ENCODE data around the gene MAL. TPM values are rescaled to one million over a fixed set of nuclear protein-coding genes. Genes with fewer than 3 reads are reported as not detected.

The MAL gene
- total RNA-seq, 1 experiment from 2014 or later, result 0.22 TPM

GRCh38 chr2:95029898-95030341 lies 4.4 kb downstream of the MAL start (continued):
- no peak for TF ChIP-seq PRDM15 (CRISPR knock-in tag; IDR thresholded peaks at IDR 0.05)
- TF ChIP-seq E2F1 (CRISPR knock-in tag; IDR thresholded peaks at IDR 0.05), result no peak
- no peak for TF ChIP-seq NFE2L1 (CRISPR knock-in tag; IDR thresholded peaks at IDR 0.05)

GRCh38 chr2:95030496-95030895 lies 5.0 kb downstream of the MAL start:
- ATAC-seq, result no peak
- H3K36me3 Mint-ChIP-seq, result no peaks in the 10 kb centered on the region
- no peak overlapping the region for H3K4me3 Mint-ChIP-seq
- POLR2A ChIA-PET, result no interaction called here
- CTCF ChIA-PET, result interaction anchor here (0.8 to 2.8 kb wide), 2 partner anchors 8 to 23 kb away, joined by 3 to 13 read pairs; no protein-coding TSS in a partner anchor
- no peaks in the 10 kb centered on the region for H3K9me3 Mint-ChIP-seq
- peaks cover 19% of the 10 kb centered on the region for H3K4me1 Mint-ChIP-seq
- DNase-seq (ENCODE audit: low spot score), result no peak
- H3K27ac Mint-ChIP-seq, result no peak overlapping the region
- H3K27me3 Mint-ChIP-seq (ENCODE audit: low read depth), result peaks cover 48% of the 10 kb centered on the region
- no peak for TF ChIP-seq ZNF671 (CRISPR knock-in tag; IDR thresholded peaks at IDR 0.05)
- TF ChIP-seq E2F5 (CRISPR knock-in tag; IDR thresholded peaks at IDR 0.05), result no peak
- no peak for TF ChIP-seq ZNF219 (CRISPR knock-in tag; IDR thresholded peaks at IDR 0.05; ENCODE audit: borderline replicate concordance)
- no peak for TF ChIP-seq TEAD4 (CRISPR knock-in tag; IDR thresholded peaks at IDR 0.05)
- no peak for TF ChIP-seq ZNF423 (CRISPR knock-in tag; IDR thresholded peaks at IDR 0.05)
- TF ChIP-seq RORB (CRISPR knock-in tag; IDR thresholded peaks at IDR 0.05), result no peak
- TF ChIP-seq STAT6 (CRISPR knock-in tag; conservative IDR thresholded peaks at IDR 0.05; ENCODE audit: low read depth), result no peak
- TF ChIP-seq SOX15 (CRISPR knock-in tag; IDR thresholded peaks at IDR 0.05), result no peak
- TF ChIP-seq CBFB (CRISPR knock-in tag; IDR thresholded peaks at IDR 0.05; ENCODE audit: low read depth), result no peak
- no peak for TF ChIP-seq ATF1 (CRISPR knock-in tag; IDR thresholded peaks at IDR 0.05)
- TF ChIP-seq HMGXB4 (CRISPR knock-in tag; IDR thresholded peaks at IDR 0.05), result no peak
- TF ChIP-seq CREM (CRISPR knock-in tag; IDR thresholded peaks at IDR 0.05), result no peak
